CD4-positive, alpha-beta T cell treated with Interleukin-10 for 1 hour (primary cell): ENCODE measurements around the gene RBBP6.

Experiments used
- DNase-seq: peaks from one replicate; pipeline ENCODE4 v3.0.0-alpha.2; 2020

The RBBP6 gene

DNA sequence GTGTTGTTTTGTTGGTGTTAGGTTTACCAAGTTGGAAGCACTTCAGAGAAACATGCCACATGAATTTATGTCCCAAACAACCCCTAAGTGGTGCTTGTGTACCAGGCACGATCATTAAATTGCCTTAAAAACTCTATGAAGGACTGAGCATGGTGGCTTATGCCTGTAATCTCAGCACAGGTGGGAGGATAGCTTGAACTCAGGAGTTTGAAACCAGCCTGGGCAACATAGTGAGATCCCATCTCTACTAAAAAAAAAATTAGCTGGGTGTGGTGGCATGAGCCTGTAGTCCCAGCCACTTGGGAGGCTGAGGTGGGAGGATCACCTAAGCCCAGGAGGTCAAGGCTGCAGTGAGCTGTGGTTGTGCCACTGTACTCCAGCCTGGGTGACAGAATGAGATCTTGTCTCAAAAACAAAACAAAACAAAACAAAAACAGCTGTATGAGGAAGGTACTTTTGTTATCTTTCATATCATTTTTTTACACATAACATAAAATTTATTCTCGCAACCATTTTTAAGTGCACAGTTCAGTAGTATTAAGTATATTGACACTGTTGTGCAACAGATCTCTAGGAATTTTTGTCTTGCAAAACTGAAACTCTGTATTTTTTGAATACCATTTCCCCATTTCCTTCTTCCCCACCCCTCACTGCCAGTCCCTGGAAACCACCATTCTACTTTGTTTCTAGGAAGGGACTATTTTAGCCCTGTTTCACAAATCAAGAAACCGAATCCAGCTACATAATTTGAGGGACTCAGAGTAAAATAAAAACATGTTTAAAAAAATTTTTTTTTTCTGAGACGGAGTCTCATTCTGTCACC is 14.3 kb upstream of the RBBP6 start:
- no peak for DNase-seq

DNA sequence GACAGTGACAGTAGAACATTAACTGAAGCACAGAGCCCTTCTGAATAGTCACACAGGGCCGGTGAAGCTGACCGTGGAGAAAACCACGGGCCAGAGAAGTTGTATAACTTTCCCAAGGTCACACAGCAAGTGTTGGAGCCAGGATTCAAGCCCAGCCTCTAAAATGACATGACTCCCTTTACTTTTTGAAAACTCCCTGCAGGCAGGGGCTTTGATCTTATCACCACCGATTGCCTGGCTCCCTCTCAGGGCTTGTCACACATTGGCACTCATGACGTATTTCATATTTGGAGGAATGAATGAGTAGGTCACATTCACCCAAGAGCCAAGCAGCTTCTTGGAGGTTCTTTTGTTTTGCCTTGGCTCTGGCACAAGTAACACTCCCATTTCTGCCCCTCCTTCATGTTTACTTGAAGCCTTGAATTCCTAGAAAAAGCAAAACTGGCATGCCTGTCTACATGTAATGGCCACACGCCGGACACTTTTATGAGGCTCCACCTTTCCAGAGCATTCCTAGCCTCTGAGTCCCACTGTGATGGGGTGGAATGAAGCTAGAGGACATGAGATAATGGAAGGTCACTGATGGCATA is 13.3 kb upstream of the RBBP6 start:
- DNase-seq, result no peak

DNA sequence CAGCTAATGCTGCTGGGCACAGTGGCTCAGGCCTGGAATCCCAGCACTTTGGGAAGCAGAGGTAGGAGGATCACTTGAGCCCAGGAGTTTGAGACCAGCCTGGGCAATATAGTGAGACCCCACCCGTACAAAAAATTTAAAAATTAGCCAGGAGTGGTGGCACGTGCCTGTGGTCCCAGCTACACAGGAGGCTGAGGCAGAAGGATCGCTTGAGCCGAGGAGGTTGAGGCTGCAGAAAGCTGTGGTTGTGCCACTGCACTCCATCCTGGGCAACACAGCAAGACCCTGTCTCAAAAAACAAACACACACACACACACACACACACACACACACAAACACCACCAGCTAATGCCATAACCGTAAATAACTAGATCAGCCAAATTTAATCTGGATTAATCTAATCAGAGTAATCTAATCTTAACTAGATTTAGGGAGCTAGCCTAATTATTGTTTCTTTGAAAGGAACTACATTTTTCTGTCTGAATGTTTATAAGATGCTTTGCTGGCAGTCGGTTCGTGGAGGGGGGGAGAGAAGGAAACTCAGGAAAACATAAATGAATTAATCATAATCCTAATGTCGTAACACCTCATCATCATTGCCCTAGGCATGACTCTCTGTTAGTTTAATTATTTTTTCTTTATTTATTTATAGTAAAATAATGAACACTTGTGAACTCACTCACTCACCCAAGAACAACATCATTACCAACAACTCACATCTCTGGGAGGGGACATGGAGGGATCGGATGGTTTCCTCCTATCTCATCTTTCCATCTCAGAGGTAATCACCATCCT is 12.5 kb upstream of the RBBP6 start:
- DNase-seq, result no peak

DNA sequence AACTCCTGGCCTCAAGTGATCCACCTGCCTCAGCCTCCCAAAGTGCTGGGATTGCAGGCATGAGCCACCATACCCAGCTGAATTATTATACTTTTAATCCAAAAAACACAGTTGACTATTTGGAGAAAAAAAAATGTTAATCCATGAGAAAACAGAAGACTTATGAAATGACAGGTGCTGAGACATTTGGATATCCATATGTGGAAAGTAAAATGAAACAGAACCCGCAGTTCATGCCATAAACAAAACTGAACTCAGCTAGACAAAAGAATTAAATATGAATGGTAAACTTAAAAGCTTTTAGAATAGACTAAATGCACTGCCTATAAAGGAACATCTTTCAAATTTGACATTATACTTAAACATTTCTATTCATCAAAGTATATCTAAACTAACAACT is 8.2 kb upstream of the RBBP6 start:
- DNase-seq, result no peak

DNA sequence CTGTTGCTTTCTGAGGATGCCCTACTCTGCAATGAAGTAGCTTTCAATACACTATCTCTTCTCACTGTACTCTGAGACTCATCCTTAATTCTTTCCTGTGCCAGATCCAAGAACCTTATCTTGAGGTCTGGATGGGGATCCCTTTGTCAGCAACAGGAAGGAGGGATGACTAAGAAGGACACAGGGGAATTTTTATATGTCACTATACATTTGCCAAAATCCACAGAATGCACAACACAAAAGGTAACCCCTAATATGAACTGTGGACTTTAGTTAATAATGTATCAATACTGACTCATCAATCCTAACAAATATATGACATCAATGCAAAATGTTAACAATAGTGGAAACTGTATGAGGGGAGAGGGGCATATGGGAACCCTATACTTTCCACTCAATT is 4.7 kb upstream of the RBBP6 start:
- no peak for DNase-seq

DNA sequence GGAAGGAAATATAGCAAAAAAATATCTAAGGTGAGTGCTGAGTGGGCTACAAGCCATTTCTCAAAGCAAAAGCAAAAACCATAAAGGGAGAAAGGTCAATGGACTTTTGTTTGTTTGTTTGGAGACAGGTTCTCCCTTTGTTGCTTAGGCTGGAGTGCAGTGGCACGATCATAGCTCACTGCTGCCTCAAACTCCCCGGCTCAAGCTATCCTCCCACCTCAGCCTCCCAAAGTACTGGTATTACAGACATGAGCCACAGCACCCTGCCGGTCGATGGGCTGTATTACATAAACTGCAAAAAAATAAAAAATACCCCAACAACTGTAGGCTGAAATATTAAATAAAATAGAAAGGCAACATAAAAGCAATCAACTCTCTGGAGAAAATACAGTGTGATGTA is 3.5 kb upstream of the RBBP6 start:
- DNase-seq, result no peak

DNA sequence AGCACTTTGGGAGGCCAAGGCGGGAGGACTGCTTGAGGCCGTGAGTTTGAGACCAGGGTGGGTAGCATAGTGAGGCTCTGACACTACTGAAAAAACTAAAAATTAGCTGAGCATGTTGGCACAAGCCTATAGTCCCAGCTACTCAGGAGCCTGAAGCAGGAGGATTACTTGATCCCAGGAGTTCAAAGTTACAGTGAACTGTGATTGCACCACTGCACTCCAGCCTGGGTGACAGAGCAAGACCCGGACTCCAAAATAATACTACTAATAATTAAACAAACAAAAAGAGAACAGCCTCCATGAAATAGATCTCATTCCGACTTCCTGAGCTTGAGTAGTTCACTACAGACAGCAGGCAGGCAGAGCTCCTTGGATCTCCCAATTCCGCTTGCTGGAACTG is 2.7 kb upstream of the RBBP6 start:
- no peak for DNase-seq

DNA sequence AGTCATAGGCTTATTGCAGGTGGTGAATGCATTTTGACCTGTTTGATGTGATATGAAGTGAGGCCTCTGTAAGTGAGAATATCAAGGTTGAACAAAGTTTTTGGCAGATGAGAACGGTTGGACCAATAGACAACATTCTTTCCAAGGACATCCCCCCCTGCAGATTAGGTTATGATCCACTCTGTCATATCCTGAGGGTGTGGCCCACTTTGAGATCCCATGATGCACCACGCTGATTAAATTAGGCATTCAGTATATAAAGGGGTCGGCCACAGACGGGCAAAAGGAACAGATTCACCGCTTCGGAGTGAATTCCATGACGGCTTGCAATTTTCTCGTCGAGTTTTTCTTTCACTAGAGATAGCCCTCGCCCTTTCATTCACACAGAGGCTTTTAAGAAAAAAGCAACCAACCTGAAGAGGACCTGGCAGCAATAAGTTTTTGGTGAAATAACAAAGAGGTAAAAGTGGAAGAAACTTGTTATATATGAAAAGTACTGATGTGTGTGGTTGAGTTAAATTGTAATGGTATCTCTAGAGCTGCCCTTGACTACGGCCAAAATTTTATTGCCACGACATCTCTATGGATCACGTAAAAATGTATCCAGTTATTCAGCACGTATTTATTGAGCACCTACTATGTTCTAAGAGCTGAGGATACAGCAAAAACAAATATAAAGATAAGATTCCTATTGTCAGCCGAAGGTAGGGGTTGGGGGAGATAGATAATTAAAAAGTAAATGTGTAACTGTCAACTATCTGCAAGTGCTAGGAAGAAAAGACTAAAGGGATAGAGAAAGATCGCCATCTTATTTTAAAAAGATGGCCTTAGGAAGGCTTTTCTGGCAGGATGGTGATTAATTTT is 1.7 kb upstream of the RBBP6 start:
- no peak for DNase-seq

DNA sequence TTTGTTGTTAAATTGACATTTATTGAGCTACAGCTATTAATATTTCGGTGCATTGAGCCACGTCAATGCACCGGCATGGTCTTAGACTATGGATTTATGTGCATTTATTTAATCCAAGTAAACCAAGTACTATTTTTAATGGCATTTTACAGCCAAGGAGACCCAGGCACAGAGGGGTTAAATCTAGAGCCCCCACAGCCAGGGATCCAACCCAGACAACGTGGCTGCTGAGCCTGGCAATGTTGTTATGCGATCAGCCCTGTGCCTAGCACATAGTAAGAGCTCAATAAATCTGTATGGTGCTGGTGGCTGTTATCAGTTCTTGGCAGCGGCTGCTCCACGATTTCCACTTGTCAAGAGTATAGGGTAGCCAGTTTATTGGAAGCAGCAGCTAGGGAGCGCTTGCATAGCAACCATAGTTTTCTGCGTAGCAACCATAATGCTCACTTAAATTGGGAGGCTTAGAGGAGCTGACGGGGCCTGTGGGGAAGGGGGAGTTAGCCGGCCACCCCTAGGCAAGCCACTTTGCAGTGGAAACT is 541 bp upstream of the RBBP6 start:
- no peak for DNase-seq

DNA sequence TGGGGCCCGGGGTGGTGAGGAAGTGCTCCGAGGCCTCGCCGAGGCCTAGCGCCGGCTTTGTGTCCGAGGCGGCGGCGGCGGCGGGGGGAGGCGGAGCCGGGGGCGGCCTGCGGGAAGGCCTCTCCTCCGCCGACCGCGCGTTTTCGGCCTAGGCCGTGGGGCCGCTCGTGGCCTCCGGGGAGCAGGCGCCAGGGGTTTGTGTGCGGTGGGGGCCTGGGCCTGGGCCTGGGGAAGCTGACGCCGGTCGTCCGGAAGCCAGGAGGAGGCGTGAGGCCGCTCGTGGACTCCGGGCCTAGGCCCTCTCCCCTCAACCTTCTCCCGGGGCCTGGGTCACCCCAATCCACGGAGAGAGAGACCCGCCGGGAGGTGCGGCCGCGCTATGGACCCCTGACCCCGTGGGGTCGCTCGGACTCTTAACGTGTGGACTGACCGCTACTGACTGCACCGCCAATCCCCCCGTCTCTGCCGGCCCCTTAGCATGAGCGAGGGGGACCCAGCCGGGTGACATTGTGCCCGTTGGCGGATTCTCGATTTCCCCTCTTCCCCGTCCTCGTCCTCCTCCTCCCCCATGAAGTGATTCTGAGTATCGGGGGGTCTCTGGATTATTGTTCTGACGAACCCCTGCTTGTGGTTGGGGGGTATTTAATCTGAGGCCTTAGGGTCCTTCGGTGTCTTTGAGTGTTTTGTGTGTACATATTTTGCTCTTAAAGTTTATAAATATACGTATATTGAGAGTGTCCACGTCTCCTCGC is 660 bp downstream of the RBBP6 start:
- no peak for DNase-seq

DNA sequence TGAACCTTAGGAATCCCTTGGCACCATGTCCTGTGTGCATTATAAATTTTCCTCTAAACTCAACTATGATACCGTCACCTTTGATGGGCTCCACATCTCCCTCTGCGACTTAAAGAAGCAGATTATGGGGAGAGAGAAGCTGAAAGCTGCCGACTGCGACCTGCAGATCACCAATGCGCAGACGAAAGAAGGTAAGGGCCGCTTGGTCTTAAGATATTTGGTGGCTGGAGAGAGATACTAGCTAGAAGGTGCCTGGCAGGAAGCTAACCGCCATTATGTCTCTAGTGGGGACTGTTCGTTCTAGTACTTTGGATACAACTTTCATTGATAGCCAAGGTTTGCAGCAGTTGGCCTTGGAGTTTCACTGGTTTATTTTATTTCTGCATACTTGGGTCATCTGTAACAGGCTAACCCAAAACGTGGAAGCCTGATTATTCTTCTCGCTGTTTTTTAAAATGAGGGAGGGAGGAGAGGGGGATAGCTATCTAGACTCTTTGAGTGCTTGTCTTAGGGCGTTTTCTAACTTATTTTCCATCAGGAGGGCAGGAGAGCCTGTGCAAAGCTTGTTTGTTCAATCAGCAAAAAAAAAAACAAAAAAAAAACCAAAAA is 1.3 kb downstream of the RBBP6 start:
- peak; percentile 41 for DNase-seq

DNA sequence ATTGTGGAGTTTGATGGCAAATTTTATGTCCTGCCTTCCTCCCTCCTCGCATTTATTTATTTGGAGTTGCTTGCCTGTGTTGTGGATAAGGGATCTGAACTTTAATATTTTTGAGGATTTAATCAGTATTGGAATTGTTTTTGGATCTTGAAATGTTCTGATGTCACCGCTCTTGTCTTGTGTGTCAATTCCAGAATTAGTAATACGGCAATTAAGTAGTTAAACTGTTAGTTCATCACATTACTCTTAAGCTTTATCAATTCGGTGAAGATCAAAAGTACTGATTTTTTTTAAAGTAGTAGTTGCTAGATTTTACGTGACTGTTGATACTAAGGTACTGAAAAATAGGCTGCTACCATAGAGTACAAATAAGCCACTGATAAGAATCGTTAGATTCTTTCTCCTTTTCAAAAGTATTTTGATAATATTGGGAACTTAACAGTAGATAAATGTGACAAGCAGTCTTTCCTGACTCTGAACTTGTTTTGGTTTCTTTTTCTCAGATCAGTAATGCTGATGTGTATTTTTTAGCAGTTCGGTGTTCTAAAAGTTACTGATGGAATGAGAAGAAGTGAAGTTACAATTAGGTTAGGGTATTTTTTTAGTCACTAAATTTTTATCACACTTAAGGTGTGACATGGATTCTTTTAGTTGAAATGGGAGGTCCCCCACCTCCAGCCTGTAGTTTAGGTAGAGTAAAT is 2.0 kb downstream of the RBBP6 start:
- peak; percentile 27 for DNase-seq

DNA sequence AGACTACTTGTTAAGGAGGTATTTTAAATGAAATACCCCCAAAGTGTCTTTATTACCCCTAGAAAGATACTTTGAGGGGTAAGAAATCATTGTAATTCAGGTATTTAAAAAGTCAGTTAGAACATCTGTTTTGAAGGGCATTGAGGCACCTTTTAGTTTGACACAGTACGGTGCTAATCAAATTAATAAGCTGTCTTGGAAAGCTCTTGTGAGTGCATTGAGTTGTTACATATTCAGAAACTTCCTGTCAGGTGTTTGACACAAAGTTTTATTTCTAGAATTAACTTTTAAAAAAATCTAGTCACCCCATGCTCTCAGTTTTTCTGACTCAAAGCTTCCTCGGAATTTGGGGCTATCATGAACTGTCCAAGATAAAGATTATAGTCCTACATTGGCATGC is 4.6 kb downstream of the RBBP6 start:
- DNase-seq, result no peak

DNA sequence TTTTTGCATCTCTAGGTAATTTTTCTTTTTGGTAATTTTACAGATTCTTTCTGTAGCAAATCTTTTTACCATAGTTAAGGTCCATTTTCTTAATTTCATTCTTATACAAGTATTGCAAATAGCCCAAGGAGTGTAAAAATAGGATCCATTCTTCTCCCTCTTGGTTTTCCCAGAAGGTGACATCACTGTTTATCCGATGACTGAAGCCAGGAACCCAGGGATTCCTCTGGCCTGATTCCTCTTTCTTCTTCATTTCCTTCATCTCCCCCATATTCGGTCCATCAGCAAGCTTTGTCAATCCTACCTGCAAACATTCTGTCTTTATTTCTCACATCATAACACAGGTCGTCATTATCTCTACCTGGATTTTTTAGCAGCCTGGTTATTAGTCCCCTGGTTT is 5.3 kb downstream of the RBBP6 start:
- no peak for DNase-seq

DNA sequence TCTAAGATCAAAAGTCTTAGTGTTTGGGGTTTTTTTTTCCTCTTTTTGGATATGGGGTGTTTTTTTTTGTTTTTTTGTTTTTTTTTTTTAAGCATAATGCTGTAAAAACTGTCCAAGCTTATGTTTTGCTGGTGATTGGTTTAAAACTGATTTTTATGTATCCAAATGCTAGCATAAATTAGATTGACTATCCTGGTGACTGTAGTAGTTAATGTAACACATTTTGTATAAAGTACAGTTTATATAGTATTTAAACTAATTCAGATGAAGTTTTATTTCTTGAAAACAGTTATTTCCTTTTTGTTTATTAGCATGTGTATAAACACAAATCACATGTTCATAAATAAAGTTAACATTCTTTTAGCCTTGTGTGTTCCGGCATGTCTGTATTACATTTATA is 10.9 kb downstream of the RBBP6 start:
- no peak for DNase-seq

DNA sequence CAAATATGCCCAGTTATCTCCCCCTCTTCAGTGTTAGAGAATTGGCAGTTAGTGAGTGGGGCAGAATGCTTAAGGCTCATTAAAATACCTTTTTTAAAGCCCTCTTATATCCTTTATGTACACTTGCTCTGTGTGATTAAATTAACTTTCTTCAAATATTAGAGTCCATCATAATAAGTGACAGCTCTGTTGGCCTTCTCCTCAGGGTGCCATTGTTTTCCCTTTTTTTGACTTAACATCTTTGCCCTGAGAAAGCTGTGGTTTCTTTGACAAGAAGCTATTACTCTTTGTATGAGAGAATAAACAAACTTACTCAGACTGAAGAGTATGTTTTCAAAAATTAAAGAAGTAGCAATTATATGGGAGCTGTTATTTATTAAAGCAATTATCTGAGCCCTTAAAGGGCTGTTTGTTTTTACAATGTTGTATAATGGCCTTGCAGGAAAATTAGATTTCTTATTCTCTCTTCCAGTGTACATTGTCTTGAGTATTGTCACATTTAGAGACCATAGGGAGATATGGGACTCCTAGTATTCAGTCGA is 13.4 kb downstream of the RBBP6 start:
- DNase-seq, result no peak

DNA sequence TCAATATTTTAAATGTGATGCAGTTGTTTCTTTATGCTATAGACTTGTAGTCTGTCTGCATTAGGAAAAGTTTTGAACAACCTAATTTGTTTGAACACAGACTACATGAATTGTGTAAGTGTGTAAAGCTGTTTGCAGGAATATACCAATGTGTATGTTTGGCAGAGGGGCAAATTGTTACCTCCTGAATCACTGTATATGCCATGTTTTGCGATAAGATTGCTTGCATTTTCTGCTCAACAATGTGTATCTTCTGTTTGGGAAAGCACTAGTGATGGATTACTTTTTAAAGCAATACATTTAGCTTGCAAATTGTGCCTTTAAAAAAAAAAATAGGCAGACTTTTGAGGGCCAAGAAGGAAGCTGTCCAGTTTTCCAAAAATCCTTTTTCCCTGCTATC is 14.6 kb downstream of the RBBP6 start:
- DNase-seq, result no peak

DNA sequence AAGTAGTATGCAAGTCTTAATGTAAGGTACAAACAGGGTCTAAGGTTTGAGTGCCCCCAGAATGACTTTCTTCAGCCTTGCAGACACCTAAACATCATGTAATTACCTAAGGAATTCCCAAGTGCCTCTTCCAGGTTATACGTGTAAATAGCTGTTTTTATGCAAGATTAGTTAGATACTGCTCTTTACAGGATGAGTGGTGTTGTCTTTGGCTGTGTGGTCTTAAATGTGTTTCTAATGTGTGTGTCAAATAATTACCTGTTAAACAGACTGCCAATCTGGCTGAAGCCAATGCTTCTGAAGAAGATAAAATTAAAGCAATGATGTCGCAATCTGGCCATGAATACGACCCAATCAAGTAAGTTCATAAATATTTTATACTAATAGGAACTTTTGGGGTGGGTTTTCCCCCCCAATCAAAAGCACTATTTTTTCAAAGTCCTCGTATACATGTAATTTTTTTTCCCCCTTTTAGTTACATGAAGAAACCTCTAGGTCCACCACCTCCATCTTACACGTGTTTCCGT is 16.0 kb downstream of the RBBP6 start:
- DNase-seq, result no peak

DNA sequence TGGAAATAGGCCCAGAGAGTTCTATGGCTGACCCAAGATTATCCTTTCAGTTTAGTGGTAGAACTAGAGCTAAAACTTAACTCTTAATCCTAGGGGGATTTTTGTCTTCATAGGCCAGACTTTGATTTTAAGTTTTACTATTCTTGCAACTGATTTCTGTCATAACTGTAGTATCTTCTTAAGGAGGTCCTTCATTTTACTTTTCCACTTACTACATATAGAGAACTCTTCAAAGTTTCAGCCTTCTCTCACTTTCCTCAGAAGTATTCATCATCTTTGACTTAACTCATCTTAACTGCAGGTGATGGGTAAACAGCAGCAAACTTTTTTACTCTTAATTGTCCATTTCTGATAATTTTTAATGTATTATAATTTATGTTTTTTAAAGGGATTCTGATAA is 23.4 kb downstream of the RBBP6 start:
- no peak for DNase-seq

DNA sequence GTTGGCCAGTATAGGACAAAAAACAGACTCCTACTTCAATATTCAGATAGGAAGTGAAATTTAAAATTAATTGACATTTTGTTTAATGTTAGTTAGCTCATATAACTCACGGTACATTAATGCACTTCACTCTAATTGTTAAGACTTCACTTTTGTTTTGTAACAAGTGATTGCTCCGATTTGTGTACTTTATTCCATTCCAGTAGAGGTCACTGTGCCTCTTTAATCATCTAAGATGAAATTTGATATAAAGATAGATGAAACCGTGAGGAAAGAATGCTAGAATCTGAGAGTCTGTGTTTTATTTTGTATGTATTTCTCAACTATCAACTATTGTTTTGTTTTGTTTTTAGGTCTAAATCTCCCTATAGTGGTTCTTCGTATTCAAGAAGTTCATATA is 29.0 kb downstream of the RBBP6 start:
- no peak for DNase-seq
